HG03457 (cell line): ENCODE data around the gene CADPS.

Source experiments
- ATAC-seq: cut with Tn5 transposase; IDR thresholded peaks from one replicate; pipeline ENCODE4 v1.9.1; 2021; ENCODE audit warnings: moderate number of reproducible peaks; ENCODE audit not compliant: unreplicated experiment

Gene CADPS

GRCh38 chr3:62812631-62813030 is 62.6 kb downstream of the CADPS start:
- ATAC-seq, result no peak

GRCh38 chr3:62811119-62811518 is 64.1 kb downstream of the CADPS start:
- no peak for ATAC-seq

GRCh38 chr3:62809369-62809768 is 65.8 kb downstream of the CADPS start:
- no peak for ATAC-seq

- no peak for ATAC-seq
Observed at GRCh38 chr3:62805580-62806277, 69.5 kb downstream of the CADPS start.

- no peak for ATAC-seq
Observed at GRCh38 chr3:62805106-62805505, 70.1 kb downstream of the CADPS start.

- ATAC-seq, result no peak
Observed at GRCh38 chr3:62803276-62803675, 71.9 kb downstream of the CADPS start.

GRCh38 chr3:62798000-62798399 is 77.2 kb downstream of the CADPS start:
- ATAC-seq, result no peak

GRCh38 chr3:62797132-62797531 is 78.1 kb downstream of the CADPS start:
- ATAC-seq, result no peak

- no peak for ATAC-seq
Observed at GRCh38 chr3:62795978-62796657, 79.1 kb downstream of the CADPS start.

- ATAC-seq, result no peak
Observed at GRCh38 chr3:62793946-62794345, 81.3 kb downstream of the CADPS start.

- ATAC-seq, result no peak
Observed at GRCh38 chr3:62785384-62785783, 89.8 kb downstream of the CADPS start.

- ATAC-seq, result no peak
Observed at GRCh38 chr3:62781121-62781520, 94.1 kb downstream of the CADPS start.

- ATAC-seq, result no peak
Observed at GRCh38 chr3:62777674-62778073, 97.5 kb downstream of the CADPS start.

GRCh38 chr3:62777130-62777529 is 98.1 kb downstream of the CADPS start:
- ATAC-seq, result no peak

- ATAC-seq, result no peak
Observed at GRCh38 chr3:62774221-62774620, 101.0 kb downstream of the CADPS start.

- ATAC-seq, result no peak
Observed at GRCh38 chr3:62771331-62772072, 103.7 kb downstream of the CADPS start.

- no peak for ATAC-seq
Observed at GRCh38 chr3:62768896-62769295, 106.3 kb downstream of the CADPS start.

- no peak for ATAC-seq
Observed at GRCh38 chr3:62761711-62762110, 113.5 kb downstream of the CADPS start.

GRCh38 chr3:62761311-62761710 is 113.9 kb downstream of the CADPS start:
- ATAC-seq, result no peak

GRCh38 chr3:62758296-62759066 is 116.7 kb downstream of the CADPS start:
- no peak for ATAC-seq

- ATAC-seq, result no peak
Observed at GRCh38 chr3:62757045-62757444, 118.2 kb downstream of the CADPS start.
